CD8-positive, alpha-beta memory T cell (primary cell): ENCODE results near the gene CNTN2. TPM values are rescaled to one million over a fixed set of nuclear protein-coding genes. Genes with fewer than 3 reads are reported as not detected.

Experiments used
- CTCF ChIA-PET: fragments of 350-600 bp; sonication (Branson Sonifier 250); formaldehyde crosslinking; loops from one replicate; lab custom pipeline; 2021; ENCODE audit warnings: antibody characterized with exemption; lab: Charles Lee
- POLR2A ChIA-PET: fragments of 350-600 bp; sonication (Branson Sonifier 250); formaldehyde crosslinking; loops from one replicate; lab custom pipeline; 2021; ENCODE audit warnings: antibody characterized with exemption; lab: Charles Lee
- DNase-seq, 5 donors: peaks; one replicate each; pipeline versions ENCODE4 v3.0.0 to v3.0.0-alpha.2; 2020 to 2022; ENCODE audit warnings: mixed read lengths in 1 of 5
- H3K27ac ChIP-seq: one replicate; pipeline ENCODE4 v1.7.0; 2013; ENCODE audit warnings: low read depth, mild to moderate bottlenecking, low read length, moderate library complexity
- H3K27me3 ChIP-seq: 2 replicates; pipeline ENCODE4 v1.7.0; 2013; ENCODE audit warnings: low read length, mild to moderate bottlenecking; ENCODE audit not compliant: insufficient read depth, poor library complexity, severe bottlenecking
- H3K36me3 ChIP-seq: 2 replicates; pipeline ENCODE4 v1.7.0; 2013; ENCODE audit warnings: mild to moderate bottlenecking, low read length, moderate library complexity; ENCODE audit not compliant: insufficient read depth
- H3K4me1 ChIP-seq: 2 replicates; pipeline ENCODE4 v1.7.0; 2013; ENCODE audit warnings: mild to moderate bottlenecking, low read length, moderate library complexity; ENCODE audit not compliant: insufficient read depth
- H3K4me3 ChIP-seq: 2 replicates; pipeline ENCODE4 v1.7.0; 2013; ENCODE audit warnings: mild to moderate bottlenecking, low read length
- H3K9me3 ChIP-seq: 2 replicates; pipeline ENCODE4 v1.7.0; 2013; ENCODE audit warnings: mild to moderate bottlenecking, low read length
- H3K27ac Mint-ChIP-seq, 8 donors: one replicate each; pipeline ENCODE4 v1.8.0; 2020 to 2021; ENCODE audit warnings: mixed read lengths in 8 of 8, mild to moderate bottlenecking in 6 of 8, inconsistent platforms in 3 of 8, moderate library complexity in 3 of 8
- H3K27me3 Mint-ChIP-seq, 2 donors: one replicate each; pipeline ENCODE4 v1.8.0; 2020 to 2021; ENCODE audit warnings: mixed read lengths in 2 of 2, mild to moderate bottlenecking in 1 of 2, moderate library complexity in 1 of 2
- H3K36me3 Mint-ChIP-seq, 3 donors: one replicate each; pipeline ENCODE4 v1.8.0; 2020 to 2021; ENCODE audit warnings: mixed read lengths in 3 of 3, inconsistent platforms in 1 of 3, mild to moderate bottlenecking in 1 of 3
- H3K4me1 Mint-ChIP-seq, 3 donors: one replicate each; pipeline ENCODE4 v1.8.0; 2020 to 2021; ENCODE audit warnings: mixed read lengths in 3 of 3, inconsistent platforms in 1 of 3, mild to moderate bottlenecking in 1 of 3
- H3K4me3 Mint-ChIP-seq, 7 donors: one replicate each; pipeline ENCODE4 v1.8.0; 2020 to 2021; ENCODE audit warnings: mixed read lengths in 7 of 7, mild to moderate bottlenecking in 6 of 7, moderate library complexity in 4 of 7, inconsistent platforms in 2 of 7
- H3K9me3 Mint-ChIP-seq, 5 donors: one replicate each; pipeline ENCODE4 v1.8.0; 2020 to 2022; ENCODE audit warnings: mixed read lengths in 5 of 5, mild to moderate bottlenecking in 3 of 5, moderate library complexity in 2 of 5, inconsistent platforms in 1 of 5
- polyA plus RNA-seq: library from polyadenylated mRNA; unstranded; fragments of 300-500 nt; fragmentation: Illumina TruSeq; gene quantifications from one replicate; pipeline ENCODE4 v1.2.3, GENCODE V29; 2021
- total RNA-seq, 2 experiments: library from RNA; stranded (reverse); gene quantifications; one replicate each; pipeline ENCODE4 v1.2.3, GENCODE V29; 2021

Gene CNTN2
- total and polyA plus RNA-seq, 3 experiments from 2014 or later, result not detected

DNA sequence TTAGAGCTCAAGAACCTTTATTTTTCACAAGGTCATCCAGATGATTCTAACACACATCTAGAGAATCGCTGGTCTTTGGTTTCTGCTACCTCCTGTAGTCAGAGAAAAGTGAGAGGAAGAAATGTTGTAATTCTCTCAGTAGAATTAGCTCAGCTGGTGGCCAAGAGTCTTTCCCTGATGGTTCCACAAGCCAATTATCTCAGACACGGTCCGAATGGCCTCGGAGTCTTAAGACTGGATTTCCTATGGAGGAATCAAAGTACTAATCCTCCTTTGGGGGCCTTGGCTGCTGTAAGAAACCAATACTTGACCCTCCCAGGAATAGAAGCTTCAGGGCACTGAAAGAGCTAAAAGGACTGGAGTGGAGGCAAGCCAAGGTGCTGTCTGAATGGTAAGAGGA, 39.4 kb downstream of the CNTN2 start:
- Histone ChIP-seq H3K4me1 (no peaks in the 10 kb centered on the region), H3K4me3 (no peak overlapping the region), H3K27me3 (no peaks in the 10 kb centered on the region), H3K27ac (no peak overlapping the region), H3K9me3 (no peaks in the 10 kb centered on the region), H3K36me3 (no peaks in the 10 kb centered on the region)
- ChIA-PET POLR2A (no interaction called here), CTCF (interaction anchor here (1.3 kb wide), 1 partner anchor 9 kb away, joined by 4 read pairs; no protein-coding TSS in a partner anchor)
- H3K4me1 Mint-ChIP-seq, result peaks cover 3 to 5% (median 3%) of the 10 kb centered on the region in 3 donors
- H3K27ac Mint-ChIP-seq, result no peak overlapping the region
- no peaks in the 10 kb centered on the region for H3K27me3 Mint-ChIP-seq
- H3K4me3 Mint-ChIP-seq, result no peak overlapping the region
- no peak for DNase-seq
- peaks cover 0 to 43% (median 12%) of the 10 kb centered on the region in 3 donors for H3K36me3 Mint-ChIP-seq
- H3K9me3 Mint-ChIP-seq, result no peaks in the 10 kb centered on the region

DNA sequence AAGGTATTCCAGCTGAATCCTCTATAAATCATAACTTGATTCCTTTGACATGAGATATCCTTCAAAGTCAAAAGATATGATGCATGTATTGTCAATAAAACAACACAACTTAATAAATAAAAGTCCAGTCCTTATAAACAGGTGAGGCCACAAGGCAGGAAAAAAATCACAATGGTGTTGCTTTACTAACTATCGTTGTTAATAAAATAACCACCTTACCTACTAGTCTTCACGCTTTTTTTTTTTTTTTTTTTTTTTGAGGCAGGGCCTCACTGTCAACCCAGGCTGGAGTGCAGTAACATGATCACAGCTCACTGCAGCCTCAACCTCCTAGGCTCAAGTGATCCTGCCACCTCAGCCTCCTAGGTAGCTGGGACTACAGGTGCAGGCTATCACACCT, 41.3 kb downstream of the CNTN2 start, which contains the start of gene TMEM81:
TMEM81 (minus strand) TSS at position 101 of the 400 bp plus-strand sequence. CDS start 140 bp downstream, outside the sequence.
- Mint-ChIP-seq H3K36me3 (peaks cover 0 to 62% (median 19%) of the 10 kb centered on the region in 3 donors), H3K4me1 (peaks cover 3 to 5% (median 5%) of the 10 kb centered on the region in 3 donors), H3K27me3 (no peaks in the 10 kb centered on the region), H3K9me3 (no peaks in the 10 kb centered on the region), H3K27ac (peak within 1 kb of the TSS in 3 of 8 donors; percentile 33 to 43 (median 36)), H3K4me3 (no peak within 1 kb of the TSS)
- ChIA-PET CTCF (no interaction called here), POLR2A (no interaction called here)
- no peak for DNase-seq
- Histone ChIP-seq H3K27ac (no peak within 1 kb of the TSS), H3K9me3 (no peaks in the 10 kb centered on the region), H3K27me3 (no peaks in the 10 kb centered on the region), H3K4me3 (no peak within 1 kb of the TSS), H3K4me1 (no peaks in the 10 kb centered on the region), H3K36me3 (peaks cover 18% of the 10 kb centered on the region)

DNA sequence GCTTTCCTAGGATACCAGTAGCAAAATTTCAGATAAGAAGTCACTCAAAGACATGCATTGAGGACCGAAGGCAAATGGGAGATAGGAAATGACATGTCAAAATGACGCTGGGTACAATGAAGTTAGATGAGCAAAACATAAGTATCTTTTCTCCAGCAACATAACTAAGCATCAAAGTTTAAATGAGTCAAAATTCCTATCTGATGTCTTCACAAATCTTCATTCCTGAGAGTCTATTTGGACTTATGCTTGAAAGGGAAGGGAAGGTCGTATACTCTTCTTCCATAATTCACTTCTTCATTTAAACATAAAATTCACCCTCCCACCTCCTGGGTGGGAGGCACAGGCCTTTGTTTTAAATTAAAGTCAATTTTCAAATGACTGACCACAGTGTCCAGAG, 45.3 kb downstream of the CNTN2 start:
- Histone ChIP-seq H3K9me3 (no peaks in the 10 kb centered on the region), H3K36me3 (peaks cover 38% of the 10 kb centered on the region), H3K27me3 (no peaks in the 10 kb centered on the region), H3K4me3 (no peak overlapping the region), H3K4me1 (no peaks in the 10 kb centered on the region), H3K27ac (no peak overlapping the region)
- H3K36me3 Mint-ChIP-seq, result peaks cover 0 to 93% (median 33%) of the 10 kb centered on the region in 3 donors
- DNase-seq, result no peak
- CTCF ChIA-PET, result no interaction called here
- no peaks in the 10 kb centered on the region for H3K9me3 Mint-ChIP-seq
- H3K4me3 Mint-ChIP-seq, result no peak overlapping the region
- peak overlapping the region in 3 of 8 donors; percentile 9 to 58 (median 21) for H3K27ac Mint-ChIP-seq
- H3K4me1 Mint-ChIP-seq, result peaks cover 3 to 10% (median 8%) of the 10 kb centered on the region in 3 donors
- POLR2A ChIA-PET, result interaction anchor here (0.8 kb wide), 1 partner anchor 19 kb away, joined by 3 read pairs; no protein-coding TSS in a partner anchor
- no peaks in the 10 kb centered on the region for H3K27me3 Mint-ChIP-seq

GRCh38 chr1:205091043-205091740, 48.2 kb downstream of the CNTN2 start:
- Mint-ChIP-seq H3K36me3 (peaks cover 3 to 91% (median 28%) of the 10 kb centered on the region in 3 donors), H3K4me1 (peaks cover 0 to 4% (median 4%) of the 10 kb centered on the region in 3 donors), H3K9me3 (no peaks in the 10 kb centered on the region), H3K27me3 (no peaks in the 10 kb centered on the region), H3K27ac (peak overlapping the region in 1 of 8 donors; percentile 88), H3K4me3 (no peak overlapping the region)
- CTCF ChIA-PET, result interaction anchor here (1.7 kb wide), 2 partner anchors 9 to 165 kb away, joined by 4 read pairs; no protein-coding TSS in a partner anchor
- H3K27ac ChIP-seq, result no peak overlapping the region
- H3K4me1 ChIP-seq, result no peaks in the 10 kb centered on the region
- no peak overlapping the region for H3K4me3 ChIP-seq
- H3K27me3 ChIP-seq, result no peaks in the 10 kb centered on the region
- DNase-seq, result no peak
- POLR2A ChIA-PET, result no interaction called here
- peaks cover 46% of the 10 kb centered on the region for H3K36me3 ChIP-seq
- H3K9me3 ChIP-seq, result no peaks in the 10 kb centered on the region

GRCh38 chr1:205095422-205095821, 52.4 kb downstream of the CNTN2 start:
- H3K27ac Mint-ChIP-seq, result no peak overlapping the region

GRCh38 chr1:205098242-205098641, 55.2 kb downstream of the CNTN2 start:
- Histone ChIP-seq H3K36me3 (peaks cover 65% of the 10 kb centered on the region), H3K9me3 (no peaks in the 10 kb centered on the region), H3K4me3 (no peak overlapping the region), H3K27ac (no peak overlapping the region), H3K27me3 (no peaks in the 10 kb centered on the region), H3K4me1 (no peaks in the 10 kb centered on the region)
- Mint-ChIP-seq H3K9me3 (no peaks in the 10 kb centered on the region), H3K36me3 (peaks cover 21 to 93% (median 39%) of the 10 kb centered on the region in 3 donors), H3K4me1 (no peaks in the 10 kb centered on the region), H3K27ac (no peak overlapping the region), H3K27me3 (no peaks in the 10 kb centered on the region), H3K4me3 (no peak overlapping the region)
- ChIA-PET POLR2A (no interaction called here), CTCF (no interaction called here)
- no peak for DNase-seq

More at GRCh38 chr1:205095422-205095821, 52.4 kb downstream of the CNTN2 start:
- H3K27me3 ChIP-seq, result no peaks in the 10 kb centered on the region
- H3K36me3 ChIP-seq, result peaks cover 60% of the 10 kb centered on the region
- DNase-seq, result no peak
- Mint-ChIP-seq H3K27me3 (no peaks in the 10 kb centered on the region), H3K4me3 (no peak overlapping the region), H3K36me3 (peaks cover 16 to 95% (median 45%) of the 10 kb centered on the region in 3 donors), H3K9me3 (no peaks in the 10 kb centered on the region), H3K4me1 (peaks cover 0 to 4% (median 2%) of the 10 kb centered on the region in 3 donors)
- ChIA-PET POLR2A (no interaction called here), CTCF (no interaction called here)
- H3K9me3 ChIP-seq, result no peaks in the 10 kb centered on the region
- no peak overlapping the region for H3K4me3 ChIP-seq
- no peak overlapping the region for H3K27ac ChIP-seq
- H3K4me1 ChIP-seq, result no peaks in the 10 kb centered on the region

- Histone ChIP-seq H3K27ac (no peak overlapping the region), H3K27me3 (no peaks in the 10 kb centered on the region), H3K36me3 (peaks cover 68% of the 10 kb centered on the region), H3K4me1 (no peaks in the 10 kb centered on the region), H3K9me3 (no peaks in the 10 kb centered on the region), H3K4me3 (no peak overlapping the region)
- Mint-ChIP-seq H3K4me3 (no peak overlapping the region), H3K9me3 (no peaks in the 10 kb centered on the region), H3K4me1 (peaks cover 8 to 16% (median 8%) of the 10 kb centered on the region in 3 donors), H3K27ac (no peak overlapping the region), H3K36me3 (peaks cover 19 to 93% (median 44%) of the 10 kb centered on the region in 3 donors), H3K27me3 (no peaks in the 10 kb centered on the region)
- ChIA-PET CTCF (no interaction called here), POLR2A (no interaction called here)
- DNase-seq, result no peak
These were observed 59.4 kb downstream of the CNTN2 start for GRCh38 chr1:205102404-205102803.

GRCh38 chr1:205107327-205107726, 64.3 kb downstream of the CNTN2 start:
- peak overlapping the region in 1 of 8 donors; percentile 42 for H3K27ac Mint-ChIP-seq
- Histone ChIP-seq H3K4me3 (no peak overlapping the region), H3K9me3 (no peaks in the 10 kb centered on the region), H3K4me1 (no peaks in the 10 kb centered on the region), H3K27me3 (no peaks in the 10 kb centered on the region), H3K36me3 (peaks cover 38% of the 10 kb centered on the region), H3K27ac (no peak overlapping the region)
- no peaks in the 10 kb centered on the region for H3K9me3 Mint-ChIP-seq
- ChIA-PET CTCF (interaction anchor here (0.7 kb wide), 1 partner anchor 171 kb away, joined by 3 read pairs; no protein-coding TSS in a partner anchor), POLR2A (interaction anchor here (0.6 kb wide), 1 partner anchor 19 kb away, joined by 3 read pairs; no protein-coding TSS in a partner anchor)
- H3K36me3 Mint-ChIP-seq, result peaks cover 8 to 79% (median 25%) of the 10 kb centered on the region in 3 donors
- no peak for DNase-seq
- peaks cover 17 to 33% (median 24%) of the 10 kb centered on the region in 3 donors for H3K4me1 Mint-ChIP-seq
- H3K4me3 Mint-ChIP-seq, result no peak overlapping the region
- no peaks in the 10 kb centered on the region for H3K27me3 Mint-ChIP-seq
